Measurements from ENCODE around the gene IQGAP1.

- TF ChIP-seq CTCF (IDR thresholded peaks at IDR 0.05) (no peak), POLR2A (IDR thresholded peaks at IDR 0.05) (no peak)
These were observed 147.2 kb downstream of the IQGAP1 start for GRCh38 chr15:90535254-90535653.
